Central memory CD8-positive, alpha-beta T cell (primary cell): ENCODE measurements around the gene ITPR1.
A peak's percentile ranks its signal among the peaks of the same experiment; 100 is the strongest.

ENCODE experiments used
- ATAC-seq: fragments of 150-1000 bp; cut with Tn5 transposase; replicated peaks from 2 replicates; pipeline ENCODE4 v1.10.0; 2022; ENCODE audit warnings: mild to moderate bottlenecking, moderate FRiP score, moderate number of reproducible peaks; ENCODE audit not compliant: poor library complexity, severe bottlenecking; ENCODE audit errors: extremely low read depth
- DNase-seq, 2 donors: peaks; one replicate each; pipeline ENCODE4 v3.0.0; 2021; ENCODE audit warnings: low spot score in 2 of 2
- H3K27ac Mint-ChIP-seq: one replicate; pipeline ENCODE4 v1.8.0; 2022; ENCODE audit warnings: low read depth, mild to moderate bottlenecking, moderate library complexity, mixed read lengths
- H3K27me3 Mint-ChIP-seq: one replicate; pipeline ENCODE4 v1.8.0; 2022; ENCODE audit warnings: mixed read lengths
- H3K36me3 Mint-ChIP-seq: one replicate; pipeline ENCODE4 v1.8.0; 2022; ENCODE audit warnings: mild to moderate bottlenecking, moderate library complexity, mixed read lengths; ENCODE audit not compliant: insufficient read depth
- H3K4me1 Mint-ChIP-seq: one replicate; pipeline ENCODE4 v1.8.0; 2022; ENCODE audit warnings: mixed read lengths
- H3K4me3 Mint-ChIP-seq: one replicate; pipeline ENCODE4 v1.8.0; 2022; ENCODE audit warnings: mild to moderate bottlenecking, moderate library complexity, mixed read lengths
- H3K9me3 Mint-ChIP-seq: one replicate; pipeline ENCODE4 v1.8.0; 2022; ENCODE audit warnings: mixed read lengths

Gene ITPR1

DNA sequence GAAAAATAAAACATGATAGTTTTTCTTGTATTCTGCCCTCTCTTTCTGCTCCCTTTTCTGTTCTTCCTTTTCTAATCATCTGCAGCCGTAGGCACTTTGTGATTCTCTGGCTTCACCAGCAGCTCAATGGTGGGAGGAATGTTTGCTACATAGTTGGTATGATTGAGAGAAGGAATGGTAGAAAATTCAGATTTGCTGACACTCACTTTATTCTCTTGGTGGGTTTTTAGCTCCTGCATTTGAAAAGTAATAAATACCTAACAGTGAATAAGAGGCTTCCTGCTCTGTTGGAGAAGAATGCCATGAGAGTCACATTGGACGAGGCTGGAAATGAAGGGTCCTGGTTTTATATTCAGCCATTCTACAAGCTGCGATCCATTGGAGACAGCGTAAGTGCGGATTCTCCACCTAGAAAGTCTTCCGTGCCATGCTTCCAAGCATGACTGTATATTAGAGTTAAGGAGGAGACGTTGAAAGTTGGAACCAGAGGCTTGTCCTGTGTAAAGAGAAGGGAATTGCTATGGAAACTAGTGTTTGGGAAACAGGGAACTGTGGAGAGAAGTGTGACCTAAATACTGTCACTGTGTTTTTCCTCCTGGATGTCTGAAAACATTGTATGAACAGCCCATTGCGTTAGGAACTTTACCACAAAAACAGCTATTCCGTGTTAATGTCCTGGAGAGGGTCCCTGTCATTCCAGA is 148.9 kb downstream of the ITPR1 start:
- DNase-seq = no peak
- Mint-ChIP-seq H3K27ac (no peak overlapping the region), H3K4me3 (no peak overlapping the region), H3K36me3 (peaks cover 27% of the 10 kb centered on the region), H3K4me1 (peaks cover 7% of the 10 kb centered on the region), H3K9me3 (no peaks in the 10 kb centered on the region), H3K27me3 (no peaks in the 10 kb centered on the region)
- no peak for ATAC-seq

DNA sequence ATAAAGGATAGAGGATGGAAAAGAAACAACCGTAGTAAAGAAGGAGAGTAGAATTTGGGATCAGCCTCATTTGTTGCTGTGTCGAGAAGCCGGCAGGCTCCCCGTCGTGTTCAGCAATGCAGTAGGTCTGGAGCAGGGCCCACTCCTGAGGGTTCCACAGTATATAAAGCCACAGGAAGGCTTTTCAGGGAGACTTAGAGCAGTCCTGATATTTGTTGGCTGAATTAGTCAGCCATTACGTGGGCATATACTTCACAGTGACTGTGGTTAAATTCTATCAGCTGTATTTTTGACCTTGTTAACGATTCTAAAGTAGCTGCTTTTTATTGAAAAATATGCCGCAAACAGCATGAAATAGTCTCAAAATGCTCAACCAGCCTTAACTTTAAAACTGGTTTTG is 149.5 kb downstream of the ITPR1 start:
- no peak for DNase-seq
- Mint-ChIP-seq H3K27ac (no peak overlapping the region), H3K27me3 (no peaks in the 10 kb centered on the region), H3K9me3 (no peaks in the 10 kb centered on the region), H3K4me3 (no peak overlapping the region), H3K4me1 (peaks cover 7% of the 10 kb centered on the region), H3K36me3 (peaks cover 31% of the 10 kb centered on the region)
- no peak for ATAC-seq

DNA sequence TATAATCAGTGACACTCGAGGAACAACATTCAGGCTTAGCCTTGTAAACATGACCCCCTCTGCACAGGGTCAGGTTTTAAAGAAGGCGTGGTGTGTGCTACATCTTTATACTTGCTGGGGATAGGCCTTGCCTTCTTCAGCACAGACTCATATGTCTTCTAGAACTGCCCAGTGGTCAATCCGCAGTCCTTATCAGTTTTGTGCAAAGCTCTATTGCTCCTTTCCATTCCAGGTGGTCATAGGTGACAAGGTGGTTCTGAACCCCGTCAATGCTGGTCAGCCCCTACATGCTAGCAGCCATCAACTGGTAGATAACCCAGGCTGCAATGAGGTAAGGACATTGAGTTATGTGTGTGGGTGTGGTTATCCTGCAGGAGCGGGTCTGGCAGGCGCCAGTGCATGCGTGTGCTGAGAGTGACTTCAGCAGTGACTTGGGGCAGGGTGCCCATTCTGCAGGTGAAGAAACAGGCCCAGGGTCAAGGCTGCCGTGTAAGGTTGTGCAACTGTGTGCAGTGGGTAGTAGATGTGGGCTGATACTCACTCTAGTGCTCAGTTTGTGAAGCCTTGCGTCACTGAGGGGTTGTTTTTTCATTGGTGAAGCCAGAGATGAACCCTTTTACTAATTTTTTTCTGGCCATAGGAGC is 150.9 kb downstream of the ITPR1 start:
- ATAC-seq = no peak
- peaks cover 7% of the 10 kb centered on the region for H3K4me1 Mint-ChIP-seq
- H3K4me3 Mint-ChIP-seq = no peak overlapping the region
- no peak overlapping the region for H3K27ac Mint-ChIP-seq
- H3K36me3 Mint-ChIP-seq = peaks cover 31% of the 10 kb centered on the region
- H3K9me3 Mint-ChIP-seq = no peaks in the 10 kb centered on the region
- H3K27me3 Mint-ChIP-seq = no peaks in the 10 kb centered on the region
- DNase-seq = no peak

DNA sequence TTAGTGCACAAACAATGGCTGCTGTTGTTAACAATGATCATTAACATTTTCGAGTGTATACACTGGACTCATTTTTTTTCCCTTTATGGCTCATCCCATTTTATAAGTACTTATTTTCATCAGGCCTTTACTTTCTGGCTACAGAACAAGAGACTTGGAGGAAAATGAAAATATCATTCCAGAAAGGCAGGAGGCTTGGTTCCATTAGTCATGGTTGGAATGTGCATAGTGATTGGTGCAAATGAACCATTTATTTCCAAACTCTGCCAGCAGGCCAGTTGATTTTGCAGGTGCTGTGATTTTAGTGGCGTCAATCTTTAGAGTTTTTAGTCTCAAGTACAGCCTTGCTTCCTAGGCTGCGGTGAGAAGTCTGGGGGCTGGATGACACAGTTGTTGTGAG is 151.8 kb downstream of the ITPR1 start:
- H3K36me3 Mint-ChIP-seq = peaks cover 31% of the 10 kb centered on the region
- no peaks in the 10 kb centered on the region for H3K27me3 Mint-ChIP-seq
- DNase-seq = no peak
- no peak for ATAC-seq
- H3K27ac Mint-ChIP-seq = peak overlapping the region; percentile 61
- H3K9me3 Mint-ChIP-seq = no peaks in the 10 kb centered on the region
- H3K4me1 Mint-ChIP-seq = peaks cover 7% of the 10 kb centered on the region
- H3K4me3 Mint-ChIP-seq = no peak overlapping the region

DNA sequence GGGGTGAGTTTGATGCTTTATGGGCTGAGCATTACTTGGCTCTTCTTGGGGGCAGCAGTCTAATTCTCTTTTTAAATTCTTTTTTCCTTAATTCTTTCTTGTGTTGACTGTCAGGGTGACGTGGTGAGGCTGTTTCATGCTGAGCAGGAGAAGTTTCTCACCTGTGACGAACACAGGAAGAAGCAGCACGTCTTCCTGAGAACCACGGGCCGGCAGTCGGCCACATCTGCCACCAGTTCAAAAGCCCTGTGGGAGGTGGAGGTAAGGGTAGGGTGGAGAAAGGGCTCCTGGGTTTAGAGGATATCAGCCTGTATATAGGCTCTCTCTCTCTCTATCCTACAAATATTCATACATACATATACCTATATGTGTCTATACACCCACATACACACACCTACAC is 152.3 kb downstream of the ITPR1 start:
- DNase-seq = no peak
- H3K36me3 Mint-ChIP-seq = peaks cover 34% of the 10 kb centered on the region
- H3K27me3 Mint-ChIP-seq = no peaks in the 10 kb centered on the region
- ATAC-seq = no peak
- H3K4me3 Mint-ChIP-seq = no peak overlapping the region
- H3K4me1 Mint-ChIP-seq = peaks cover 7% of the 10 kb centered on the region
- peak overlapping the region; percentile 61 for H3K27ac Mint-ChIP-seq
- H3K9me3 Mint-ChIP-seq = no peaks in the 10 kb centered on the region

DNA sequence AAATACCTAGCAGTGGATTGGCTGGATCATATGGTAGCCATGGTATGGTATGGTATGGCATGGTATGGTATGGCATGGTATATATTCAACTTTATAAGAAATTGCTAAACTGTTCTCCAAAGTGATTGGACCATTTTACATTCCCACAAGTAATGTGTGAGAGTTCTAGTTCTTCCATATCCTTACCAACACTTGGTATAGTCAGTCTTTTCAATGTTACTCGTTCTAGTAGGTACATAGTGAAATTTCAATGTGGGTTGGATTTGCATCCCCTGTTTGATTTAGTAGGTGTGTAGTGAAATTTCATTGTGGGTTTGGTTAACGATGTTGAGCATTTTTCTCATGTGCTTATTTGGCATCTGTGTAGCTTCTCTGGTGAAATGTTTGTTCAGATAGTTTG is 154.3 kb downstream of the ITPR1 start:
- peaks cover 25% of the 10 kb centered on the region for H3K36me3 Mint-ChIP-seq
- H3K4me1 Mint-ChIP-seq = peaks cover 7% of the 10 kb centered on the region
- no peak overlapping the region for H3K27ac Mint-ChIP-seq
- no peak overlapping the region for H3K4me3 Mint-ChIP-seq
- no peaks in the 10 kb centered on the region for H3K9me3 Mint-ChIP-seq
- H3K27me3 Mint-ChIP-seq = no peaks in the 10 kb centered on the region
- ATAC-seq = no peak
- no peak for DNase-seq

DNA sequence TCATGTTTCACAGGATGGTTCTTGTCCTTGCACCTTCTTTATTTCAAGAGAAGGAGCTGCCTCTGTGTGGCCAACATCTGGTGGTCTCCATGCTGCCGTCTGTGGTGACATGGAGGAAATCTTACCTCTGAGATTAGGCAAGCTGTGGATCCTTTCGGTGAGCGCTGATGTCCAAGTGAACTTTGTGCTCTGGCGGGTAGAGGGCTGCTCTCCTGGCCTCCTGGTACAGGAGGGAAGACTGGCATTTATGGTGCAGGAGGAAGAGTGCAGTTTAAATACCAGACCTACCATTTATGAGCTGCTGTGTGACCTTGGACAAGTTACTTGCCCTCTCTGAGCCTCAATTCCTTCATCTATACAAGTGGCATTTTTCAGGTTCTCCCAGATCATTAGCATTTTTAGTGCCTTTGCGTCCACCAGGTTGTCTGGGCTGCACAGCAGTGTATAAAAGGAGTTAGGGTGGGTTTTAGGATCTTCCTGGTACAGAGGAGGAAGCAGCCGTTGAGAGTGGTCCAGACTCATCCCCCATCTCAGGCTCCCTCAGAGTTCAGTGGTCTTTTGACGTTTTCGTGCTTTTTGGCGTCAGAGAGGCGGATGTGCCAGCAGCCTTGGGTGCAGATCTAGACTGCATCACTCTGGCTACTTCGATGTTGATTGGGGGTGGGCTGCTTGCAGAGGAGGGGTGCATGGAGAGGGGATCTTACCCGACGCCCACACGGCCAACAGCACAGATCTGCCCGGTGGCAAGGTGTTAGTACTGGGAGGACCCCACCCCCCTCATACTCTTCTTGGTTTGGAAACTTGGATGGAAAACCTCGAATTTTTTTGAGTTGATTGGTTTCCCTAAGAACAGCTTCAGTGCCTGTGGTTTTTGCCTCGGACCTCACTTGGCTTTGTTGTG is 162.2 kb downstream of the ITPR1 start:
- Mint-ChIP-seq H3K27me3 (no peaks in the 10 kb centered on the region), H3K4me3 (no peak overlapping the region), H3K9me3 (no peaks in the 10 kb centered on the region), H3K36me3 (peaks cover 18% of the 10 kb centered on the region), H3K4me1 (no peaks in the 10 kb centered on the region), H3K27ac (no peak overlapping the region)
- DNase-seq (no peak), ATAC-seq (no peak)

DNA sequence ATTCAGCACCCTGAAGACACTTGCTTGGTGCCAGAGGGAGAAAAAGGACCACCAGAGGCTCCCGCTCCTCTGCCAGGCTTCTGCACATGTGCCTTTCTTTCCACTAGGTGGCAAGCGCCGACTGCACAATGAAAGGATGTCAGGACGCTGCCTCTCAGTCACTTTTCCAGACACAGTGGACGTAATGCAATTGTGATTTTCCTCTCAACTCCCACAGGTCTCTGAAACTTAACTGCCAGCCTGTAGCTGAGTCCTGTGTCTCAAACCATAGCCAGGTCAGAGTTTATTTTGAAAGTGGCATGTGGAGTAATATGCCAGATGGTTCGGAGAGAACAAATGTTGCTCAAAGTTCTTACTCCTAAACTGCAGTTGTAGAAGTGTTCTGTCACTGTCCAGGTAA is 162.9 kb downstream of the ITPR1 start:
- Mint-ChIP-seq H3K4me3 (no peak overlapping the region), H3K9me3 (no peaks in the 10 kb centered on the region), H3K36me3 (peaks cover 16% of the 10 kb centered on the region), H3K27me3 (no peaks in the 10 kb centered on the region), H3K4me1 (no peaks in the 10 kb centered on the region), H3K27ac (no peak overlapping the region)
- DNase-seq (no peak), ATAC-seq (no peak)

DNA sequence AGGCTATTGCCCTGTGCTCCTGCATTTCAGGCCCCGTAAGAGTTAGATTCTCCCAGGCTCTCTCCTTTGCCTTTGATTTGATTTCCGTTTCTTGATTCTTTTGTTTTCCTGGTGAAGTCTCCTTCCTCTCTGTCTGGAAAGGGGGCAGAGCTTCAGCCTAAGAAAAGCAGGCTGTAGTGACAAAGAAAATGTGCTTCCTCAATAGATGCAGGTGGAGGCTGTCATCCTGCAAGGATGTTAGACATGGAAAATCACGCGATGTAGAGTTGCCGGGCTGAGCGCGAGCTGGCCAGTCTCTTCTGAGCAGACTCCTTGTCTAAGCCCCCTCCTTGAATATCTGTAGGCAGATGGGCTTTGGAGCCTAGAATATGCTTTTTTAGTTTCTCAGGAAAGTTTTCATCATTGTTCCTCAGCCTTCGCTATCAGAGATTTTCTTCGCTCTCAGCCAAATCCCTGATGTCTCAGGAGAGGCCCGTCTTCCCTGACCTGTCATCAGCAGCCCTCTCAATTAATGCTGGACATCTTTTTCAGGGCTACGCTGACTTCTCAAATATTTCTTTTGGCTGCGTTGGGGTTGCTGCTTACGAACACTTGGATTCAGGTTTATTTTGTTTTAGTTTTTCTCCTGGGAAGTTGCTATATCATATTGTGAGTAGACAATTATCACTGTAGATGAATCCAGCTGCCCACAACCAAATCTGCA is 163.6 kb downstream of the ITPR1 start:
- H3K36me3 Mint-ChIP-seq = peaks cover 22% of the 10 kb centered on the region

DNA sequence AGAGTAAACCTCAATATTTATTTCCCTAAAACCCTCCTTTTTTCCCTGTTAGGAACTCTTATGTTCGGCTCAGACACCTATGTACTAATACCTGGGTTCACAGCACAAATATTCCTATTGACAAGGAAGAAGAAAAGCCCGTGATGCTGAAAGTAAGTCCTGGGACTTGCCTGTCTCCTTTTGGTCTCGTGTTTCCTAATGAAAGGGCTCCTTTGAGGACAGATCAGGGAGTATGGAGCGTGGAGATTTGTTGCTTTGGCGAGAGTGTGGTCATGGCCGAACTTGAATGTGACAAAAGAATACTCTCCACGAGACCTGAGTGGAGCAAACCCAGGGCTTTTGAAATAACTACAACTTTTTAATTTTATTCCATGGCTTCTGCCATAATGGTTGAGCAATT is 167.8 kb downstream of the ITPR1 start:
- H3K27me3 Mint-ChIP-seq = no peaks in the 10 kb centered on the region
- DNase-seq (no peak), ATAC-seq (no peak)
- H3K4me1 Mint-ChIP-seq = no peaks in the 10 kb centered on the region
- H3K36me3 Mint-ChIP-seq = peaks cover 37% of the 10 kb centered on the region
- H3K9me3 Mint-ChIP-seq = no peaks in the 10 kb centered on the region
- H3K27ac Mint-ChIP-seq = no peak overlapping the region
- H3K4me3 Mint-ChIP-seq = no peak overlapping the region

More for the DNA sequence above, 163.6 kb downstream of the ITPR1 start:
- ATAC-seq (no peak), DNase-seq (no peak)
- H3K4me3 Mint-ChIP-seq = no peak overlapping the region
- H3K27me3 Mint-ChIP-seq = no peaks in the 10 kb centered on the region
- H3K4me1 Mint-ChIP-seq = no peaks in the 10 kb centered on the region
- H3K27ac Mint-ChIP-seq = no peak overlapping the region
- H3K9me3 Mint-ChIP-seq = no peaks in the 10 kb centered on the region

DNA sequence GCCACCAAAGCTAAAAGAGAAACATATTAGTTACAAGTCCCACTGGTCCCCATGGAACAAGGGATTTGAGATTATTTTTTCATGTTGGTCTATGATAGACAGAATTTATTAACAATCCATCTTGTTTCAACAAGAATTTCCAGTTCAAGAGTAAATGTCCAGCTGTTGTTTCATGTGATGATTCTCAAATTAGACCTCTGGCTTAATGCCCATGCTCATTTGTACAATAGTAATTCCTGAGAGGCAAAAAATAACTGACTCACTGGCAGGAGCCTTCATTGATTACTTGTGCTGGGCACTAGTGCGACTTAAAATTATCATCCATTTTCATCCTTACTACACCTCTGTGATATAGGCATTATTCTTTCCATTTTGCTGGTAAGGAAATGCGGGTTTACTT is 171.3 kb downstream of the ITPR1 start:
- DNase-seq = no peak
- no peak for ATAC-seq
- no peak overlapping the region for H3K4me3 Mint-ChIP-seq
- peaks cover 56% of the 10 kb centered on the region for H3K36me3 Mint-ChIP-seq
- no peaks in the 10 kb centered on the region for H3K9me3 Mint-ChIP-seq
- H3K27me3 Mint-ChIP-seq = no peaks in the 10 kb centered on the region
- no peak overlapping the region for H3K27ac Mint-ChIP-seq
- H3K4me1 Mint-ChIP-seq = no peaks in the 10 kb centered on the region

DNA sequence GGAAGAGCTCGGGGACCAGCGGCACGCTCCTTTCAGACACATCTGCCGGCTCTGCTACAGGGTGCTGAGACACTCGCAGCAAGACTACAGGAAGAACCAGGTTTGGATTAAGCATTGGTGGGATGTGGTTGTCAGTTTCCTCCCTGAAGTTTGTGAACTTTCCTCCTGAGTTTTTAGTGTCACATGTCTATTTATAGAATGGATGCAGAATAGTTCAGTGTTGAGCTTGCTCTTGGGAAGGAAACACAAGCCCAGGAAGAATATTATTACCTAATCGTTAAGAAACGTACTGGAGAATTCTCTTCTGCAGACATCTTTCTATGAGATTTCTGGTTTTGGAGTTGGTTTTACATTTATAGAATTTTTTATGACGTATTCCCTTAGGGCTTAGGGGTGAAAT is 172.0 kb downstream of the ITPR1 start:
- no peak overlapping the region for H3K27ac Mint-ChIP-seq
- H3K27me3 Mint-ChIP-seq = no peaks in the 10 kb centered on the region
- peaks cover 59% of the 10 kb centered on the region for H3K36me3 Mint-ChIP-seq
- no peak overlapping the region for H3K4me3 Mint-ChIP-seq
- H3K9me3 Mint-ChIP-seq = no peaks in the 10 kb centered on the region
- no peak for ATAC-seq
- no peaks in the 10 kb centered on the region for H3K4me1 Mint-ChIP-seq
- no peak for DNase-seq
